Urothelium cell line (cell line): ENCODE results near the gene QSOX2.
A peak's percentile ranks its signal among the peaks of the same experiment; 100 is the strongest.

Experiments
- DNase-seq: peaks from one replicate; pipeline ENCODE4 v3.0.0; 2011; ENCODE audit warnings: low spot score, mixed read lengths
- FAIRE-seq: peaks from 2 replicates; lab custom pipeline; 2011; peaks lifted over from hg19 to GRCh38; lab: Jason Lieb, UNC

QSOX2 gene

GRCh38 chr9:136208675-136209074 lies 36.9 kb downstream of the QSOX2 start:
- no peak for FAIRE-seq
- no peak for DNase-seq

GRCh38 chr9:136207616-136208015 lies 38.0 kb downstream of the QSOX2 start:
- FAIRE-seq (no peak), DNase-seq (no peak)

- DNase-seq = no peak
- no peak for FAIRE-seq
Observed at GRCh38 chr9:136206602-136207275, 38.9 kb downstream of the QSOX2 start.

- FAIRE-seq = no peak
- no peak for DNase-seq
Observed at GRCh38 chr9:136205707-136205992, 40.0 kb downstream of the QSOX2 start.

GRCh38 chr9:136204838-136205706 lies 40.5 kb downstream of the QSOX2 start, which contains the start of gene LHX3:
LHX3 (minus strand) TSS chr9:136205128; CDS start chr9:136205012, 116 bp downstream.
- FAIRE-seq (no peak), DNase-seq (peak; percentile 67)

GRCh38 chr9:136204145-136204805 lies 41.3 kb downstream of the QSOX2 start:
- FAIRE-seq (no peak), DNase-seq (no peak)

- FAIRE-seq = no peak
- no peak for DNase-seq
Observed at GRCh38 chr9:136203408-136204144, 42.0 kb downstream of the QSOX2 start.

- no peak for FAIRE-seq
- DNase-seq = no peak
Observed at GRCh38 chr9:136202454-136203407, 42.9 kb downstream of the QSOX2 start.

GRCh38 chr9:136201609-136202453 lies 43.8 kb downstream of the QSOX2 start:
- FAIRE-seq (no peak), DNase-seq (peak; percentile 69)

- FAIRE-seq = no peak
- DNase-seq = no peak
Observed at GRCh38 chr9:136201174-136201573, 44.4 kb downstream of the QSOX2 start.

GRCh38 chr9:136200424-136200823 lies 45.2 kb downstream of the QSOX2 start:
- DNase-seq (no peak), FAIRE-seq (no peak)

- FAIRE-seq = no peak
- no peak for DNase-seq
Observed at GRCh38 chr9:136199391-136200288, 46.0 kb downstream of the QSOX2 start.

GRCh38 chr9:136198605-136199083 lies 47.0 kb downstream of the QSOX2 start:
- DNase-seq = no peak
- FAIRE-seq = no peak

GRCh38 chr9:136197930-136198604 lies 47.5 kb downstream of the QSOX2 start:
- FAIRE-seq = no peak
- DNase-seq = no peak

GRCh38 chr9:136197084-136197875 lies 48.3 kb downstream of the QSOX2 start:
- DNase-seq = no peak
- no peak for FAIRE-seq

GRCh38 chr9:136196404-136197083 lies 49.1 kb downstream of the QSOX2 start:
- no peak for DNase-seq
- no peak for FAIRE-seq
